Glomerular endothelial cell (primary cell): ENCODE results near the gene PEX5L. TPM values are rescaled to one million over a fixed set of nuclear protein-coding genes. Genes with fewer than 3 reads are reported as not detected.
A peak's percentile ranks its signal among the peaks of the same experiment; 100 is the strongest.

ENCODE experiments used
- DNase-seq: peaks from one replicate; pipeline ENCODE4 v3.0.0-alpha.2; 2011; ENCODE audit warnings: low read depth, low spot score; ENCODE audit errors: extremely low read depth
- total RNA-seq: library from RNA; depleted of rRNA; stranded (reverse); fragments of >200 nt; gene quantifications from 2 replicates; pipeline ENCODE4 v1.2.3, GENCODE V29; 2015

PEX5L gene
- total RNA-seq, 1 donor from 2014 or later, result not detected

GRCh38 chr3:179907784-179908482 is 128.8 kb downstream of the PEX5L start:
- no peak for DNase-seq

GRCh38 chr3:179902061-179902460 is 134.7 kb downstream of the PEX5L start:
- DNase-seq, result no peak

- peak; percentile 14 for DNase-seq
Measured at GRCh38 chr3:179898024-179898423, 138.7 kb downstream of the PEX5L start.

- no peak for DNase-seq
Measured at GRCh38 chr3:179897231-179897630, 139.5 kb downstream of the PEX5L start.

GRCh38 chr3:179896507-179896906 is 140.2 kb downstream of the PEX5L start:
- DNase-seq, result no peak

- no peak for DNase-seq
Measured at GRCh38 chr3:179895330-179895729, 141.4 kb downstream of the PEX5L start.

- no peak for DNase-seq
Measured at GRCh38 chr3:179887295-179887943, 149.3 kb downstream of the PEX5L start.

- no peak for DNase-seq
Measured at GRCh38 chr3:179885950-179886349, 150.8 kb downstream of the PEX5L start.

GRCh38 chr3:179884136-179884535 is 152.6 kb downstream of the PEX5L start:
- no peak for DNase-seq

- no peak for DNase-seq
Measured at GRCh38 chr3:179882292-179882691, 154.4 kb downstream of the PEX5L start.

GRCh38 chr3:179881791-179882190 is 154.9 kb downstream of the PEX5L start:
- no peak for DNase-seq

- no peak for DNase-seq
Measured at GRCh38 chr3:179880868-179881267, 155.9 kb downstream of the PEX5L start.

- no peak for DNase-seq
Measured at GRCh38 chr3:179876440-179876839, 160.3 kb downstream of the PEX5L start.

- no peak for DNase-seq
Measured at GRCh38 chr3:179872842-179873241, 163.9 kb downstream of the PEX5L start.

- DNase-seq, result no peak
Measured at GRCh38 chr3:179871782-179872181, 165.0 kb downstream of the PEX5L start.

- no peak for DNase-seq
Measured at GRCh38 chr3:179868715-179869114, 168.0 kb downstream of the PEX5L start.

GRCh38 chr3:179867961-179868360 is 168.8 kb downstream of the PEX5L start:
- DNase-seq, result no peak

- no peak for DNase-seq
Measured at GRCh38 chr3:179865861-179866505, 170.8 kb downstream of the PEX5L start.

GRCh38 chr3:179861953-179862352 is 174.8 kb downstream of the PEX5L start:
- no peak for DNase-seq

GRCh38 chr3:179861292-179861691 is 175.4 kb downstream of the PEX5L start:
- no peak for DNase-seq

- DNase-seq, result no peak
Measured at GRCh38 chr3:179860275-179861107, 176.2 kb downstream of the PEX5L start.
